ENCODE measurements around the gene ADAM19. TPM values are rescaled to one million over a fixed set of nuclear protein-coding genes. Genes with fewer than 3 reads are reported as not detected.

Gene ADAM19
- total and polyA plus RNA-seq, 2 of the 4 experiments (the other 2 are of a cell fraction), result 35.5 to 49.2 TPM

- H3K18ac ChIP-seq (ENCODE audit: low read depth, low read length), result peak overlapping the region; percentile 27; the same call in 1 of the 2 replicates
- H3K4me1 ChIP-seq (ENCODE audit: control insufficient read depth, insufficient read depth, low read length), result peaks cover 4% of the 10 kb centered on the region
- no peaks in the 10 kb centered on the region for H3K36me3 ChIP-seq (ENCODE audit: control insufficient read depth, insufficient read depth, low read length)
- WGBS, 2 experiments (ENCODE audit: extremely low coverage in 2 of 2, insufficient read length in 1 of 2), result no CpG with 5 or more reads among the region's 2 CpGs
- H4K8ac ChIP-seq (ENCODE audit: low read depth in 2 of 2, low read length in 2 of 2), result peak overlapping the region in 1 of 2 experiments; percentile 4; a peak in 1 of 4 replicates
- H3K79me1 ChIP-seq (ENCODE audit: low read depth in 1 of 2, low read length in 2 of 2), result no peaks in the 10 kb centered on the region
- no peak overlapping the region for H3K56ac ChIP-seq (ENCODE audit: extremely low read depth, insufficient read depth, low read length)
- CTCF ChIA-PET, result interaction anchor here (0.5 kb wide), 1 partner anchor 16 kb away, joined by 3 read pairs; no protein-coding TSS in a partner anchor
- in situ Hi-C loops (cut with MboI; ENCODE audit: low sequenced_read_pairs) (no loop called here), intact Hi-C loops (cut with micrococcal nuclease) (no loop called here), dilution Hi-C loops (cut with HindIII; ENCODE audit: low sequenced_read_pairs, unreplicated experiment) (no loop called here)
- no peak overlapping the region for H4K5ac ChIP-seq (ENCODE audit: low read depth, low read length)
- peak; percentile 31 for DNase-seq
- H2BK15ac ChIP-seq (ENCODE audit: low read depth, low read length), result 0 out of 3 replicates have a peak overlapping the region, but pooled peaks have one; percentile 34
- H3K9me1 ChIP-seq (ENCODE audit: insufficient read depth, low read length), result 0 out of 2 replicates have a peak, but pooled peaks cover 3% of the 10 kb centered on the region
- no peaks in the 10 kb centered on the region for H4K20me1 ChIP-seq (ENCODE audit: insufficient read depth, low read length)
- H3K4me3 ChIP-seq (ENCODE audit: insufficient read depth, low read depth, low read length), result no peak overlapping the region
- H3K4me2 ChIP-seq (ENCODE audit: low read depth, low read length), result no peak overlapping the region; the same call in 1 of the 2 replicates
- POLR2A ChIA-PET (ENCODE audit: unreplicated experiment), result no interaction called here
- H2AK9ac ChIP-seq (replicated peaks; ENCODE audit: low read depth, low read length, poor library complexity), result no peak overlapping the region
- H2BK5ac ChIP-seq (ENCODE audit: low read depth, low read length, poor library complexity, severe bottlenecking), result no peak overlapping the region
- H2BK20ac ChIP-seq (ENCODE audit: low read depth, low read length), result peak overlapping the region; percentile 53
- H3K27ac ChIP-seq (ENCODE audit: insufficient read depth, low read length), result no peak overlapping the region
- no peak overlapping the region for H3K9ac ChIP-seq (ENCODE audit: low read depth, low read length)
- no peaks in the 10 kb centered on the region for H3K27me3 ChIP-seq (ENCODE audit: control insufficient read depth, insufficient read depth, low read length)
- H3K14ac ChIP-seq (replicated peaks; ENCODE audit: low read depth, low read length), result peak overlapping the region; percentile 1
- no peak overlapping the region for H2AFZ ChIP-seq (replicated peaks; ENCODE audit: low read length, poor library complexity)
- no peaks in the 10 kb centered on the region for H3K9me3 ChIP-seq (ENCODE audit: control insufficient read depth, insufficient read depth, low read length)
- no peak overlapping the region for H3K23ac ChIP-seq (ENCODE audit: low read depth, low read length)
- H3K4ac ChIP-seq (ENCODE audit: low read depth, low read length), result peak overlapping the region; percentile 39
- peak overlapping the region; percentile 55 for H2BK120ac ChIP-seq (ENCODE audit: low read depth, low read length)
- no TSS peak for BruUV-seq (replicated peaks)
- peak; percentile 85 for ATAC-seq (ENCODE audit: low read depth)
- no peak overlapping the region; the same call in 1 of the 2 replicates for H2AK5ac ChIP-seq (ENCODE audit: low read depth, low read length)
- H4K91ac ChIP-seq (ENCODE audit: insufficient read depth, low read depth, low read length), result no peak overlapping the region
- TF ChIP-seq, protein P1, sequence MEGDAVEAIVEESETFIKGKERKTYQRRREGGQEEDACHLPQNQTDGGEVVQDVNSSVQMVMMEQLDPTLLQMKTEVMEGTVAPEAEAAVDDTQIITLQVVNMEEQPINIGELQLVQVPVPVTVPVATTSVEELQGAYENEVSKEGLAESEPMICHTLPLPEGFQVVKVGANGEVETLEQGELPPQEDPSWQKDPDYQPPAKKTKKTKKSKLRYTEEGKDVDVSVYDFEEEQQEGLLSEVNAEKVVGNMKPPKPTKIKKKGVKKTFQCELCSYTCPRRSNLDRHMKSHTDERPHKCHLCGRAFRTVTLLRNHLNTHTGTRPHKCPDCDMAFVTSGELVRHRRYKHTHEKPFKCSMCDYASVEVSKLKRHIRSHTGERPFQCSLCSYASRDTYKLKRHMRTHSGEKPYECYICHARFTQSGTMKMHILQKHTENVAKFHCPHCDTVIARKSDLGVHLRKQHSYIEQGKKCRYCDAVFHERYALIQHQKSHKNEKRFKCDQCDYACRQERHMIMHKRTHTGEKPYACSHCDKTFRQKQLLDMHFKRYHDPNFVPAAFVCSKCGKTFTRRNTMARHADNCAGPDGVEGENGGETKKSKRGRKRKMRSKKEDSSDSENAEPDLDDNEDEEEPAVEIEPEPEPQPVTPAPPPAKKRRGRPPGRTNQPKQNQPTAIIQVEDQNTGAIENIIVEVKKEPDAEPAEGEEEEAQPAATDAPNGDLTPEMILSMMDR (conservative IDR thresholded peaks at IDR 0.05; ENCODE audit: low read depth, low read length), result no peak
- TF ChIP-seq MAZ (IDR thresholded peaks at IDR 0.05; ENCODE audit: borderline replicate concordance, low read depth, low read length), result no peak
- no peak for TF ChIP-seq BHLHE40 (IDR thresholded peaks at IDR 0.05; ENCODE audit: low read depth, low read length)
- TF ChIP-seq CEBPB (IDR thresholded peaks at IDR 0.05; ENCODE audit: low read depth, low read length), result no peak
- no peak for TF ChIP-seq SMC3 (IDR thresholded peaks at IDR 0.05; ENCODE audit: low read depth, low read length)
- TF ChIP-seq USF2 (IDR thresholded peaks at IDR 0.05; ENCODE audit: low read depth, low read length), result no peak
- TF ChIP-seq POLR2A (IDR thresholded peaks at IDR 0.05; ENCODE audit: low read depth, low read length), result no peak
- TF ChIP-seq CHD1 (IDR thresholded peaks at IDR 0.05; ENCODE audit: low read depth, low read length), result no peak
- TF ChIP-seq ELK1 (IDR thresholded peaks at IDR 0.05; ENCODE audit: borderline replicate concordance, low read depth, low read length), result no peak
- no peak for TF ChIP-seq MAFK (IDR thresholded peaks at IDR 0.05; ENCODE audit: low read depth, low read length)
- TF ChIP-seq MXI1 (IDR thresholded peaks at IDR 0.05; ENCODE audit: borderline replicate concordance, low read depth, low read length), result no peak
- no peak for TF ChIP-seq FOS (IDR thresholded peaks at IDR 0.05; ENCODE audit: low read depth, low read length)
- TF ChIP-seq RAD21 (IDR thresholded peaks at IDR 0.05; ENCODE audit: low read length), result no peak
- no peak for TF ChIP-seq RCOR1 (IDR thresholded peaks at IDR 0.05; ENCODE audit: insufficient replicate concordance, low read length)
- TF ChIP-seq RFX5 (IDR thresholded peaks at IDR 0.05; ENCODE audit: low read depth, low read length), result no peak
Observed at GRCh38 chr5:157594675-157595459, 19.3 kb upstream of the ADAM19 start.
